ENCODE results near the gene IZUMO1. TPM values are rescaled to one million over a fixed set of nuclear protein-coding genes. Genes with fewer than 3 reads are reported as not detected.

Gene IZUMO1
- total and polyA plus RNA-seq, 2 of the 13 experiments (the other 11 are each of a cell fraction or from before 2014, with no cell fraction given) = 0.07 to 0.22 TPM

DNA sequence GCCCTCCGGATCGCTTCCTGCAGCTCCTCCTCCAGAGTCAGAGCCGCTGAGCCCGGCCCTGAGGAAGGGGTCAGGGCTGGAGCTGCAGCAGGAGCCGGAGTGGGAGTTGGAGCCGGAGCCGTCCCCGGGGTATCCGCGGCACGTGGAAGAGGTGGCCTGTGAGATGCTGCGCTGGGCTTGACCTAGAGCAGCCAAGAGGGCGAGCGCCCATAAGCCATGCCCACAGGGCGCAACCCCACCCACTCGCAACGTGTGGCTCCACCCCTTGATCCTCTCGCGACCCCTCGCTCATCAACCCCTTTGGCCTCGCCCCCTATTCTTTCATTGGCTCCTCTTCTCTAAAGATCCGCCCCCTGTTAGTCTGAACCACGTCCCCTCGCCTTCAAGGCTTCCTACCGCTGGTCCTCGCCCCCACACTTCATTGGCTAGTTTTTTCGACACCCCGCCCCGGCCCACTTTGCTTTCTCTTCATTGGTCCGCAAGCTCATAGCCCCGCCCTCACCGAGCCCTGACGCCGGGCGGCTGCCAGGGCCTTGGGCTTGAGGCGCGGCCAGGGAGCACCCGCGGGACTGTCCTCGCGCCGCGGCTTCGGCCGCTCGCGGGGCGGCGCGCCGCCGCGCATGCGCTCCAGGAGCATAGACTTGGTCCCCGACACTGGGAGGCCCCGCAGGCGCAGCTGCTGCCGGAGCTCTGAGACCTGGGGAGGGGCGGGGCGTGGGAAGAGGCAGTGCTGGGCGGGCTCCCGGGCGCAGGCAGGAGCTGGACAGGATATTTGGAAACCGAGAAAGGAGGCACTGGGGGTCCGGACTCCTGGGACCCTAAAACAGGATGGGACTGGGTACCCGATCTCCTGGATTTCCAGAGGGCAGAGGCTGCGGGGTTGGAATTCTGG is 32.6 kb downstream of the IZUMO1 start (continued):
- TF ChIP-seq, protein P1, sequence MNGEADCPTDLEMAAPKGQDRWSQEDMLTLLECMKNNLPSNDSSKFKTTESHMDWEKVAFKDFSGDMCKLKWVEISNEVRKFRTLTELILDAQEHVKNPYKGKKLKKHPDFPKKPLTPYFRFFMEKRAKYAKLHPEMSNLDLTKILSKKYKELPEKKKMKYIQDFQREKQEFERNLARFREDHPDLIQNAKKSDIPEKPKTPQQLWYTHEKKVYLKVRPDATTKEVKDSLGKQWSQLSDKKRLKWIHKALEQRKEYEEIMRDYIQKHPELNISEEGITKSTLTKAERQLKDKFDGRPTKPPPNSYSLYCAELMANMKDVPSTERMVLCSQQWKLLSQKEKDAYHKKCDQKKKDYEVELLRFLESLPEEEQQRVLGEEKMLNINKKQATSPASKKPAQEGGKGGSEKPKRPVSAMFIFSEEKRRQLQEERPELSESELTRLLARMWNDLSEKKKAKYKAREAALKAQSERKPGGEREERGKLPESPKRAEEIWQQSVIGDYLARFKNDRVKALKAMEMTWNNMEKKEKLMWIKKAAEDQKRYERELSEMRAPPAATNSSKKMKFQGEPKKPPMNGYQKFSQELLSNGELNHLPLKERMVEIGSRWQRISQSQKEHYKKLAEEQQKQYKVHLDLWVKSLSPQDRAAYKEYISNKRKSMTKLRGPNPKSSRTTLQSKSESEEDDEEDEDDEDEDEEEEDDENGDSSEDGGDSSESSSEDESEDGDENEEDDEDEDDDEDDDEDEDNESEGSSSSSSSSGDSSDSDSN (CRISPR knock-in tag; IDR thresholded peaks at IDR 0.05) = peak; percentile 39; the same call in 1 of the 2 replicates
- TF ChIP-seq, protein P2, sequence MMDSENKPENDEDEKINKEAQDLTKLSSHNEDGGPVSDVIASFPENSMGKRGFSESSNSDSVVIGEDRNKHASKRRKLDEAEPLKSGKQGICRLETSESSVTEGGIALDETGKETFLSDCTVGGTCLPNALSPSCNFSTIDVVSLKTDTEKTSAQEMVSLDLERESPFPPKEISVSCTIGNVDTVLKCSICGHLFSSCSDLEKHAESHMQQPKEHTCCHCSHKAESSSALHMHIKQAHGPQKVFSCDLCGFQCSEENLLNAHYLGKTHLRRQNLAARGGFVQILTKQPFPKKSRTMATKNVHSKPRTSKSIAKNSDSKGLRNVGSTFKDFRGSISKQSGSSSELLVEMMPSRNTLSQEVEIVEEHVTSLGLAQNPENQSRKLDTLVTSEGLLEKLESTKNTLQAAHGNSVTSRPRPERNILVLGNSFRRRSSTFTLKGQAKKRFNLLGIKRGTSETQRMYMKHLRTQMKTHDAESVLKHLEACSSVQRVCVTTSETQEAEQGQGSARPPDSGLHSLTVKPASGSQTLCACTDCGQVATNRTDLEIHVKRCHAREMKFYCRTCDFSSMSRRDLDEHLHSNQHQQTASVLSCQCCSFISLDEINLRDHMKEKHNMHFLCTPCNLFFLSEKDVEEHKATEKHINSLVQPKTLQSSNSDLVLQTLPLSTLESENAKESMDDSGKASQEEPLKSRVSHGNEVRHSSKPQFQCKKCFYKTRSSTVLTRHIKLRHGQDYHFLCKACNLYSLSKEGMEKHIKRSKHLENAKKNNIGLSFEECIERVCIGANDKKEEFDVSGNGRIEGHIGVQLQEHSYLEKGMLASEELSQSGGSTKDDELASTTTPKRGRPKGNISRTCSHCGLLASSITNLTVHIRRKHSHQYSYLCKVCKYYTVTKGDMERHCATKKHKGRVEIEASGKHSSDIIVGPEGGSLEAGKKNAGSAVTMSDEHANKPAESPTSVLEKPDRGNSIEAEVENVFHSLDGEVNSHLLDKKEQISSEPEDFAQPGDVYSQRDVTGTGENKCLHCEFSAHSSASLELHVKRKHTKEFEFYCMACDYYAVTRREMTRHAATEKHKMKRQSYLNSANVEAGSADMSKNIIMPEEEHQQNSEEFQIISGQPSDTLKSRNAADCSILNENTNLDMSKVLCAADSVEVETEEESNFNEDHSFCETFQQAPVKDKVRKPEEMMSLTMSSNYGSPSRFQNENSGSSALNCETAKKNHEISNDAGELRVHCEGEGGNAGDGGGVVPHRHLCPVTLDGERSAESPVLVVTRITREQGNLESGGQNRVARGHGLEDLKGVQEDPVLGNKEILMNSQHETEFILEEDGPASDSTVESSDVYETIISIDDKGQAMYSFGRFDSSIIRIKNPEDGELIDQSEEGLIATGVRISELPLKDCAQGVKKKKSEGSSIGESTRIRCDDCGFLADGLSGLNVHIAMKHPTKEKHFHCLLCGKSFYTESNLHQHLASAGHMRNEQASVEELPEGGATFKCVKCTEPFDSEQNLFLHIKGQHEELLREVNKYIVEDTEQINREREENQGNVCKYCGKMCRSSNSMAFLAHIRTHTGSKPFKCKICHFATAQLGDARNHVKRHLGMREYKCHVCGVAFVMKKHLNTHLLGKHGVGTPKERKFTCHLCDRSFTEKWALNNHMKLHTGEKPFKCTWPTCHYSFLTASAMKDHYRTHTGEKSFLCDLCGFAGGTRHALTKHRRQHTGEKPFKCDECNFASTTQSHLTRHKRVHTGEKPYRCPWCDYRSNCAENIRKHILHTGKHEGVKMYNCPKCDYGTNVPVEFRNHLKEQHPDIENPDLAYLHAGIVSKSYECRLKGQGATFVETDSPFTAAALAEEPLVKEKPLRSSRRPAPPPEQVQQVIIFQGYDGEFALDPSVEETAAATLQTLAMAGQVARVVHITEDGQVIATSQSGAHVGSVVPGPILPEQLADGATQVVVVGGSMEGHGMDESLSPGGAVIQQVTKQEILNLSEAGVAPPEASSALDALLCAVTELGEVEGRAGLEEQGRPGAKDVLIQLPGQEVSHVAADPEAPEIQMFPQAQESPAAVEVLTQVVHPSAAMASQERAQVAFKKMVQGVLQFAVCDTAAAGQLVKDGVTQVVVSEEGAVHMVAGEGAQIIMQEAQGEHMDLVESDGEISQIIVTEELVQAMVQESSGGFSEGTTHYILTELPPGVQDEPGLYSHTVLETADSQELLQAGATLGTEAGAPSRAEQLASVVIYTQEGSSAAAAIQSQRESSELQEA (CRISPR knock-in tag; IDR thresholded peaks at IDR 0.05; ENCODE audit: not compliant biosample characterization) = no peak
- TF ChIP-seq CAMTA2 (CRISPR knock-in tag; IDR thresholded peaks at IDR 0.05; ENCODE audit: borderline replicate concordance) (no peak), HNF4A (CRISPR knock-in tag; IDR thresholded peaks at IDR 0.05) (no peak), EED (CRISPR knock-in tag; IDR thresholded peaks at IDR 0.05) (no peak), RBAK (CRISPR knock-in tag; IDR thresholded peaks at IDR 0.05) (no peak), CHD2 (IDR thresholded peaks at IDR 0.05; ENCODE audit: low read depth, low read length) (no peak), MED8 (CRISPR knock-in tag; IDR thresholded peaks at IDR 0.05; ENCODE audit: insufficient replicate concordance) (no peak), RXRB (CRISPR knock-in tag; IDR thresholded peaks at IDR 0.05; ENCODE audit: borderline replicate concordance) (0 out of 2 replicates have a peak, but pooled peaks have one; percentile 25), NFKB2 (CRISPR knock-in tag; IDR thresholded peaks at IDR 0.05; ENCODE audit: borderline replicate concordance) (no peak)
- TF ChIP-seq, protein P3, sequence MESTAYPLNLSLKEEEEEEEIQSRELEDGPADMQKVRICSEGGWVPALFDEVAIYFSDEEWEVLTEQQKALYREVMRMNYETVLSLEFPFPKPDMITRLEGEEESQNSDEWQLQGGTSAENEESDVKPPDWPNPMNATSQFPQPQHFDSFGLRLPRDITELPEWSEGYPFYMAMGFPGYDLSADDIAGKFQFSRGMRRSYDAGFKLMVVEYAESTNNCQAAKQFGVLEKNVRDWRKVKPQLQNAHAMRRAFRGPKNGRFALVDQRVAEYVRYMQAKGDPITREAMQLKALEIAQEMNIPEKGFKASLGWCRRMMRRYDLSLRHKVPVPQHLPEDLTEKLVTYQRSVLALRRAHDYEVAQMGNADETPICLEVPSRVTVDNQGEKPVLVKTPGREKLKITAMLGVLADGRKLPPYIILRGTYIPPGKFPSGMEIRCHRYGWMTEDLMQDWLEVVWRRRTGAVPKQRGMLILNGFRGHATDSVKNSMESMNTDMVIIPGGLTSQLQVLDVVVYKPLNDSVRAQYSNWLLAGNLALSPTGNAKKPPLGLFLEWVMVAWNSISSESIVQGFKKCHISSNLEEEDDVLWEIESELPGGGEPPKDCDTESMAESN (CRISPR knock-in tag; conservative IDR thresholded peaks at IDR 0.05) = peak; percentile 11; the same call in 1 of the 2 replicates
- TF ChIP-seq, protein P4, sequence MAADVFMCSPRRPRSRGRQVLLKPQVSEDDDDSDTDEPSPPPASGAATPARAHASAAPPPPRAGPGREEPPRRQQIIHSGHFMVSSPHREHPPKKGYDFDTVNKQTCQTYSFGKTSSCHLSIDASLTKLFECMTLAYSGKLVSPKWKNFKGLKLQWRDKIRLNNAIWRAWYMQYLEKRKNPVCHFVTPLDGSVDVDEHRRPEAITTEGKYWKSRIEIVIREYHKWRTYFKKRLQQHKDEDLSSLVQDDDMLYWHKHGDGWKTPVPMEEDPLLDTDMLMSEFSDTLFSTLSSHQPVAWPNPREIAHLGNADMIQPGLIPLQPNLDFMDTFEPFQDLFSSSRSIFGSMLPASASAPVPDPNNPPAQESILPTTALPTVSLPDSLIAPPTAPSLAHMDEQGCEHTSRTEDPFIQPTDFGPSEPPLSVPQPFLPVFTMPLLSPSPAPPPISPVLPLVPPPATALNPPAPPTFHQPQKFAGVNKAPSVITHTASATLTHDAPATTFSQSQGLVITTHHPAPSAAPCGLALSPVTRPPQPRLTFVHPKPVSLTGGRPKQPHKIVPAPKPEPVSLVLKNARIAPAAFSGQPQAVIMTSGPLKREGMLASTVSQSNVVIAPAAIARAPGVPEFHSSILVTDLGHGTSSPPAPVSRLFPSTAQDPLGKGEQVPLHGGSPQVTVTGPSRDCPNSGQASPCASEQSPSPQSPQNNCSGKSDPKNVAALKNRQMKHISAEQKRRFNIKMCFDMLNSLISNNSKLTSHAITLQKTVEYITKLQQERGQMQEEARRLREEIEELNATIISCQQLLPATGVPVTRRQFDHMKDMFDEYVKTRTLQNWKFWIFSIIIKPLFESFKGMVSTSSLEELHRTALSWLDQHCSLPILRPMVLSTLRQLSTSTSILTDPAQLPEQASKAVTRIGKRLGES (CRISPR knock-in tag; IDR thresholded peaks at IDR 0.05; ENCODE audit: borderline replicate concordance) = no peak

All from HepG2 (cell line).